SK-N-SH treated with all-trans-retinoic acid at 6 μM for 48 hours (cell line): ENCODE results near the gene HOATZ.

ENCODE experiments used
- ATAC-seq: fragments of 200-7000 bp; cut with Tn5 transposase; 3 replicates; pipeline ENCODE4 v1.9.1; 2020; ENCODE audit warnings: mild to moderate bottlenecking, moderate library complexity
- ARNTL ChIP-seq: fragments of 450-650 bp; formaldehyde crosslinking; IDR thresholded peaks from 2 replicates; pipeline ENCODE4 v1.5.0; 2020; ENCODE audit warnings: low read depth, mild to moderate bottlenecking, moderate library complexity, borderline replicate concordance
- BACH2 ChIP-seq: fragments of 250-450 bp; sonication (Bioruptor Pico); IDR thresholded peaks from 2 replicates; pipeline ENCODE4 v1.9.0; 2021; ENCODE audit warnings: mild to moderate bottlenecking, borderline replicate concordance
- CREB5 ChIP-seq: fragments of 250-450 bp; sonication (Bioruptor Pico); IDR thresholded peaks from 2 replicates; pipeline ENCODE4 v1.5.1; 2020; ENCODE audit warnings: low read depth, mild to moderate bottlenecking, moderate library complexity
- CSDC2 ChIP-seq: fragments of 250-450 bp; sonication (Bioruptor Pico); IDR thresholded peaks from 2 replicates; pipeline ENCODE4 v1.5.0; 2020; ENCODE audit warnings: mild to moderate bottlenecking, moderate library complexity
- GLIS3 ChIP-seq: fragments of 250-450 bp; sonication (Bioruptor Pico); IDR thresholded peaks from 2 replicates; pipeline ENCODE4 v1.5.0; 2020; ENCODE audit warnings: mild to moderate bottlenecking, moderate library complexity
- ISL1 ChIP-seq: fragments of 250-450 bp; sonication (Bioruptor Pico); IDR thresholded peaks from 2 replicates; pipeline ENCODE4 v2.1.2; 2022; ENCODE audit warnings: mild to moderate bottlenecking, moderate library complexity
- OSR1 ChIP-seq: fragments of 250-450 bp; sonication (Bioruptor Pico); IDR thresholded peaks from 2 replicates; pipeline ENCODE4 v1.8.0; 2022; ENCODE audit warnings: moderate library complexity, mild to moderate bottlenecking, inconsistent platforms
- POU6F1 ChIP-seq: fragments of 250-450 bp; sonication (Bioruptor Pico); IDR thresholded peaks from 2 replicates; pipeline ENCODE4 v1.8.0; 2021; ENCODE audit warnings: low read depth, mild to moderate bottlenecking, moderate library complexity, borderline replicate concordance
- PPARA ChIP-seq: fragments of 250-450 bp; sonication (Bioruptor Pico); IDR thresholded peaks from 2 replicates; pipeline ENCODE4 v1.5.0; 2020; ENCODE audit warnings: mild to moderate bottlenecking, borderline replicate concordance
- SNAI2 ChIP-seq: fragments of 250-450 bp; sonication (Bioruptor Pico); IDR thresholded peaks from 2 replicates; pipeline ENCODE4 v1.5.0; 2020; ENCODE audit warnings: mild to moderate bottlenecking, moderate library complexity
- TCF4 ChIP-seq: fragments of 250-450 bp; sonication (Bioruptor Pico); IDR thresholded peaks from 2 replicates; pipeline ENCODE4 v1.8.0; 2021; ENCODE audit warnings: mild to moderate bottlenecking, moderate library complexity, borderline replicate concordance
- TOX ChIP-seq: fragments of 250-450 bp; sonication (Bioruptor Pico); IDR thresholded peaks from 2 replicates; pipeline ENCODE4 v1.8.0; 2021; ENCODE audit warnings: mild to moderate bottlenecking, moderate library complexity, borderline replicate concordance
- ZC3H10 ChIP-seq: fragments of 250-450 bp; sonication (Bioruptor Pico); IDR thresholded peaks from 2 replicates; pipeline ENCODE4 v1.5.1; 2021; ENCODE audit warnings: mild to moderate bottlenecking, moderate library complexity
- ZFP3 ChIP-seq: fragments of 250-450 bp; sonication (Bioruptor Pico); IDR thresholded peaks from 2 replicates; pipeline ENCODE4 v1.5.0; 2020; ENCODE audit warnings: mild to moderate bottlenecking, moderate library complexity
- ZFP30 ChIP-seq: fragments of 450-650 bp; formaldehyde crosslinking; IDR thresholded peaks from 2 replicates; pipeline ENCODE4 v1.5.0; 2022; ENCODE audit warnings: mild to moderate bottlenecking, moderate library complexity
- ZNF70 ChIP-seq: fragments of 450-650 bp; formaldehyde crosslinking; IDR thresholded peaks from 2 replicates; pipeline ENCODE4 v1.5.0; 2020; ENCODE audit warnings: mild to moderate bottlenecking, moderate library complexity
- TF ChIP-seq, protein P1 (sequence below): fragments of 250-450 bp; sonication (Bioruptor Pico); IDR thresholded peaks from 2 replicates; pipeline ENCODE4 v1.5.0; 2020; ENCODE audit warnings: mild to moderate bottlenecking, moderate library complexity
- TF ChIP-seq, protein P2 (sequence below): fragments of 250-450 bp; sonication (Bioruptor Pico); IDR thresholded peaks from 2 replicates; pipeline ENCODE4 v1.5.1; 2021; ENCODE audit warnings: mild to moderate bottlenecking, moderate library complexity

The HOATZ gene

DNA sequence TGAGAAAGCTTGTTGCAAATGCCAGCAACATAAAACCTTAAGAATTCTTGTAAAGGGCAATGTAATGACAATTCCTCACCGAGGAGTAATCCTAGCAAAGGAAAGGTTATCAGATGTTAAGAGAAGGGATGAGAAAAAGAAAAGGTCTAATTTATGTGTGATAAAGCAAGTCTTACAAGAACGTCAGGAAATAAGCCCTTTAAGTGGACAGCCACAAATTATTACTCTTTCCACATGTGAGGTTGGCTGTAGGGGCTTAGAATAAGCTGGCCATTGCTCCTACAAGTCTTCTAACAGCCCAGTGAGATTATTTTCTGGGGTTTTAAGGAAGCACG lies 35.3 kb downstream of the HOATZ start:
- no peak for ATAC-seq

DNA sequence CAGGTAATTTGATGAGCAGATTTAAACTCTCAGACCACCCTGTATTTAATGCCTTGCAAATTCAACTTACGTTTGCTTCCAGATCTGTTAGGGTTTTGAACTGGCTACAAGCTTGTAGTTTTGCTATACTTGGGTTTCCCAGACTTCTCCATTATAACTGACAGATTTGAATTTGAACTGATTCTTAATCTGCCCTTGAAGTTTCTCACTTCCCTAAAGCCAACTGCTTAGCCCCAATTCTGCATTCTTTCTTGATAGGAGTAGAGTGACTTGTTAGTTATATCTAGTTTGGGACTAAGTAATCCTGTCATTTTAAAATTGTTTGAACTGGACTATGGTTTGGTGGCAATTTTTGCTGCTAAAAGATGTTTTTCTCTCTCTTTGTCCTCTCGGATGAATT lies 35.7 kb downstream of the HOATZ start:
- no peak for TF ChIP-seq ZC3H10
- no peak for TF ChIP-seq CSDC2 (CRISPR knock-in tag)
- no peak for TF ChIP-seq OSR1 (CRISPR knock-in tag)
- TF ChIP-seq ISL1 (CRISPR knock-in tag) = no peak
- TF ChIP-seq POU6F1 (CRISPR knock-in tag) = no peak
- no peak for TF ChIP-seq GLIS3 (CRISPR knock-in tag)
- no peak for TF ChIP-seq ZNF70
- TF ChIP-seq BACH2 (CRISPR knock-in tag) = no peak
- TF ChIP-seq, protein P1, sequence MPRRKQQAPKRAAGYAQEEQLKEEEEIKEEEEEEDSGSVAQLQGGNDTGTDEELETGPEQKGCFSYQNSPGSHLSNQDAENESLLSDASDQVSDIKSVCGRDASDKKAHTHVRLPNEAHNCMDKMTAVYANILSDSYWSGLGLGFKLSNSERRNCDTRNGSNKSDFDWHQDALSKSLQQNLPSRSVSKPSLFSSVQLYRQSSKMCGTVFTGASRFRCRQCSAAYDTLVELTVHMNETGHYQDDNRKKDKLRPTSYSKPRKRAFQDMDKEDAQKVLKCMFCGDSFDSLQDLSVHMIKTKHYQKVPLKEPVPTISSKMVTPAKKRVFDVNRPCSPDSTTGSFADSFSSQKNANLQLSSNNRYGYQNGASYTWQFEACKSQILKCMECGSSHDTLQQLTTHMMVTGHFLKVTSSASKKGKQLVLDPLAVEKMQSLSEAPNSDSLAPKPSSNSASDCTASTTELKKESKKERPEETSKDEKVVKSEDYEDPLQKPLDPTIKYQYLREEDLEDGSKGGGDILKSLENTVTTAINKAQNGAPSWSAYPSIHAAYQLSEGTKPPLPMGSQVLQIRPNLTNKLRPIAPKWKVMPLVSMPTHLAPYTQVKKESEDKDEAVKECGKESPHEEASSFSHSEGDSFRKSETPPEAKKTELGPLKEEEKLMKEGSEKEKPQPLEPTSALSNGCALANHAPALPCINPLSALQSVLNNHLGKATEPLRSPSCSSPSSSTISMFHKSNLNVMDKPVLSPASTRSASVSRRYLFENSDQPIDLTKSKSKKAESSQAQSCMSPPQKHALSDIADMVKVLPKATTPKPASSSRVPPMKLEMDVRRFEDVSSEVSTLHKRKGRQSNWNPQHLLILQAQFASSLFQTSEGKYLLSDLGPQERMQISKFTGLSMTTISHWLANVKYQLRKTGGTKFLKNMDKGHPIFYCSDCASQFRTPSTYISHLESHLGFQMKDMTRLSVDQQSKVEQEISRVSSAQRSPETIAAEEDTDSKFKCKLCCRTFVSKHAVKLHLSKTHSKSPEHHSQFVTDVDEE = no peak
- no peak for TF ChIP-seq PPARA
- TF ChIP-seq TOX (CRISPR knock-in tag) = no peak
- TF ChIP-seq TCF4 (CRISPR knock-in tag) = no peak
- no peak for TF ChIP-seq CREB5 (CRISPR knock-in tag)
- TF ChIP-seq, protein P2, sequence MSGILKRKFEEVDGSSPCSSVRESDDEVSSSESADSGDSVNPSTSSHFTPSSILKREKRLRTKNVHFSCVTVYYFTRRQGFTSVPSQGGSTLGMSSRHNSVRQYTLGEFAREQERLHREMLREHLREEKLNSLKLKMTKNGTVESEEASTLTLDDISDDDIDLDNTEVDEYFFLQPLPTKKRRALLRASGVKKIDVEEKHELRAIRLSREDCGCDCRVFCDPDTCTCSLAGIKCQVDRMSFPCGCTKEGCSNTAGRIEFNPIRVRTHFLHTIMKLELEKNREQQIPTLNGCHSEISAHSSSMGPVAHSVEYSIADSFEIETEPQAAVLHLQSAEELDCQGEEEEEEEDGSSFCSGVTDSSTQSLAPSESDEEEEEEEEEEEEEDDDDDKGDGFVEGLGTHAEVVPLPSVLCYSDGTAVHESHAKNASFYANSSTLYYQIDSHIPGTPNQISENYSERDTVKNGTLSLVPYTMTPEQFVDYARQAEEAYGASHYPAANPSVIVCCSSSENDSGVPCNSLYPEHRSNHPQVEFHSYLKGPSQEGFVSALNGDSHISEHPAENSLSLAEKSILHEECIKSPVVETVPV = no peak
- no peak for TF ChIP-seq ZFP3 (CRISPR knock-in tag)
- no peak for ATAC-seq

More for the DNA sequence above, 35.3 kb downstream of the HOATZ start:
- TF ChIP-seq GLIS3 (CRISPR knock-in tag) (0 out of 2 replicates have a peak, but pooled peaks have one; percentile 24), ZFP30 (CRISPR knock-in tag) (no peak)
- TF ChIP-seq, protein P1 = no peak

- TF ChIP-seq, protein P1 = no peak
- TF ChIP-seq TCF4 (CRISPR knock-in tag) = no peak
- TF ChIP-seq, protein P2 = no peak
- no peak for TF ChIP-seq POU6F1 (CRISPR knock-in tag)
- no peak for TF ChIP-seq ISL1 (CRISPR knock-in tag)
- no peak for TF ChIP-seq ARNTL (CRISPR knock-in tag)
- TF ChIP-seq SNAI2 (CRISPR knock-in tag) = no peak
- TF ChIP-seq PPARA = no peak
- TF ChIP-seq, all 23 proteins: peak for 0
- ATAC-seq = no peak
These were observed 40.0 kb downstream of the HOATZ start for GRCh38 chr11:111554532-111554931.
